Spinal cord (tissue), 10 donors: ENCODE data around the gene ILRUN. TPM values are rescaled to one million over a fixed set of nuclear protein-coding genes. Genes with fewer than 3 reads are reported as not detected.
"Not testable (repeated sequence)": the region's sequence is repeated elsewhere in the genome, so short reads cannot be mapped to it uniquely, and the experiment has no call there.

Experiments used
- DNase-seq, 6 donors: peaks; one replicate each; pipeline versions ENCODE4 v3.0.0 to v3.0.0-alpha.2; 2013 to 2015; ENCODE audit warnings: low spot score in 6 of 6, low read depth in 4 of 6
- H3K27ac ChIP-seq: one replicate; pipeline ENCODE4 v1.5.1; 2013; ENCODE audit warnings: low read depth, low read length, control low read depth
- H3K27me3 ChIP-seq: one replicate; pipeline ENCODE4 v1.6.1; 2013; ENCODE audit warnings: low read length; ENCODE audit not compliant: control insufficient read depth, insufficient read depth
- H3K36me3 ChIP-seq: one replicate; pipeline ENCODE4 v1.6.1; 2013; ENCODE audit warnings: low read length; ENCODE audit not compliant: control insufficient read depth, insufficient read depth
- H3K4me1 ChIP-seq: one replicate; pipeline ENCODE4 v1.6.1; 2013; ENCODE audit warnings: low read length; ENCODE audit not compliant: control insufficient read depth, insufficient read depth
- H3K4me3 ChIP-seq: one replicate; pipeline ENCODE4 v1.5.1; 2013; ENCODE audit warnings: low read depth, low read length, control low read depth
- H3K9me3 ChIP-seq: one replicate; pipeline ENCODE4 v1.6.1; 2013; ENCODE audit warnings: low read length; ENCODE audit not compliant: control insufficient read depth, insufficient read depth
- WGBS: methylation state at CpG from one replicate; pipeline ENCODE4 v1.1.5; 2013; ENCODE audit warnings: missing lambda C conversion rate; ENCODE audit not compliant: insufficient coverage; 5-methylcytosine and 5-hydroxymethylcytosine counted together
- polyA plus RNA-seq, 2 donors: library from polyadenylated mRNA; unstranded; fragments of 120-200 nt; gene quantifications; one replicate each; pipeline ENCODE4 v1.2.1, GENCODE V29; 2013; ENCODE audit not compliant: insufficient read length in 2 of 2
- total RNA-seq, 2 donors: library from RNA; depleted of rRNA in 1 of 2; stranded (reverse); fragments of 120-200 nt in 1 of 2; fragments of >200 nt in 1 of 2; gene quantifications; one replicate each; pipeline versions ENCODE4 v1.2.3 to v1.2.4, GENCODE V29; 2013 to 2014
- donor health status: healthy.

ILRUN gene
- total and polyA plus RNA-seq, 4 donors, result 29.6 to 38.0 (median 35.7) TPM

GRCh38 chr6:34726055-34726454, 29.5 kb upstream of the ILRUN start:
- H3K9me3 ChIP-seq, result no peaks in the 10 kb centered on the region
- no peak overlapping the region for H3K4me3 ChIP-seq
- 100% methylated on average over 1 of the region's 1 CpG for WGBS
- DNase-seq, result no peak
- H3K27me3 ChIP-seq, result no peaks in the 10 kb centered on the region
- no peaks in the 10 kb centered on the region for H3K4me1 ChIP-seq
- H3K36me3 ChIP-seq, result no peaks in the 10 kb centered on the region
- no peak overlapping the region for H3K27ac ChIP-seq

GRCh38 chr6:34723203-34723602, 26.6 kb upstream of the ILRUN start:
- H3K4me3 ChIP-seq, result no peak overlapping the region
- H3K4me1 ChIP-seq, result no peaks in the 10 kb centered on the region
- no peak for DNase-seq
- H3K9me3 ChIP-seq, result no peaks in the 10 kb centered on the region
- WGBS, result 90% methylated on average over 1 of the region's 2 CpGs
- H3K27ac ChIP-seq, result no peak overlapping the region
- no peaks in the 10 kb centered on the region for H3K36me3 ChIP-seq
- H3K27me3 ChIP-seq, result no peaks in the 10 kb centered on the region

- Histone ChIP-seq H3K9me3 (no peaks in the 10 kb centered on the region), H3K27me3 (no peaks in the 10 kb centered on the region), H3K4me1 (no peaks in the 10 kb centered on the region), H3K4me3 (no peak overlapping the region), H3K36me3 (no peaks in the 10 kb centered on the region), H3K27ac (no peak overlapping the region)
- DNase-seq, result no peak
- 85% methylated on average over 7 of the region's 8 CpGs for WGBS
Measured at GRCh38 chr6:34722451-34722850, 25.9 kb upstream of the ILRUN start.

- not testable (repeated sequence) for H3K27ac ChIP-seq, H3K36me3 ChIP-seq, H3K4me3 ChIP-seq, H3K9me3 ChIP-seq, H3K27me3 ChIP-seq, H3K4me1 ChIP-seq
- peak in 1 of 6 donors; percentile 3 for DNase-seq
- WGBS, result 50% methylated on average over 1 of the region's 6 CpGs
Measured at GRCh38 chr6:34720160-34720559, 23.6 kb upstream of the ILRUN start.

GRCh38 chr6:34719646-34720045, 23.1 kb upstream of the ILRUN start:
- H3K36me3 ChIP-seq, H3K27me3 ChIP-seq, H3K27ac ChIP-seq, DNase-seq, H3K9me3 ChIP-seq, H3K4me3 ChIP-seq, H3K4me1 ChIP-seq: not testable (repeated sequence)
- no CpG with 5 or more reads among the region's 9 CpGs for WGBS

- no peaks in the 10 kb centered on the region for H3K9me3 ChIP-seq
- no peaks in the 10 kb centered on the region for H3K4me1 ChIP-seq
- H3K36me3 ChIP-seq, result no peaks in the 10 kb centered on the region
- H3K27me3 ChIP-seq, result no peaks in the 10 kb centered on the region
- H3K4me3 ChIP-seq, result no peak overlapping the region
- H3K27ac ChIP-seq, result no peak overlapping the region
- DNase-seq, result peak in 1 of 6 donors; percentile 77
- WGBS, result no CpG with 5 or more reads among the region's 4 CpGs
Measured at GRCh38 chr6:34718976-34719375, 22.4 kb upstream of the ILRUN start.

GRCh38 chr6:34717466-34717865, 20.9 kb upstream of the ILRUN start:
- Histone ChIP-seq H3K4me3 (no peak overlapping the region), H3K9me3 (no peaks in the 10 kb centered on the region), H3K27me3 (no peaks in the 10 kb centered on the region), H3K27ac (no peak overlapping the region), H3K36me3 (no peaks in the 10 kb centered on the region), H3K4me1 (no peaks in the 10 kb centered on the region)
- DNase-seq, result no peak
- no CpG with 5 or more reads among the region's 2 CpGs for WGBS

GRCh38 chr6:34714663-34715062, 18.1 kb upstream of the ILRUN start:
- Histone ChIP-seq H3K27me3 (no peaks in the 10 kb centered on the region), H3K9me3 (no peaks in the 10 kb centered on the region), H3K27ac (no peak overlapping the region), H3K4me3 (no peak overlapping the region), H3K36me3 (no peaks in the 10 kb centered on the region), H3K4me1 (no peaks in the 10 kb centered on the region)
- DNase-seq, result no peak
- WGBS, result 80% methylated on average over 1 of the region's 4 CpGs

- not testable (repeated sequence) for H3K9me3 ChIP-seq, H3K4me3 ChIP-seq, H3K27me3 ChIP-seq, H3K4me1 ChIP-seq, H3K36me3 ChIP-seq, H3K27ac ChIP-seq, DNase-seq
- 82% methylated on average over 3 of the region's 7 CpGs for WGBS
Measured at GRCh38 chr6:34712881-34713280, 16.3 kb upstream of the ILRUN start.

- H3K27ac ChIP-seq, result peak overlapping the region; percentile 40
- H3K27me3 ChIP-seq, result no peaks in the 10 kb centered on the region
- no peaks in the 10 kb centered on the region for H3K9me3 ChIP-seq
- DNase-seq, result peak in 2 of 6 donors; percentile 61 to 82
- WGBS, result 39% methylated on average over 5 of the region's 5 CpGs
- peaks cover 3% of the 10 kb centered on the region for H3K4me1 ChIP-seq
- H3K36me3 ChIP-seq, result no peaks in the 10 kb centered on the region
- no peak overlapping the region for H3K4me3 ChIP-seq
Measured at GRCh38 chr6:34709386-34709785, 12.8 kb upstream of the ILRUN start.
